GM12892 (cell line): Measurements from ENCODE around the gene SCML1.

Source experiments
- POLR2A ChIP-seq: IDR thresholded peaks from 2 replicates; pipeline ENCODE4 v1.6.1; 2011; ENCODE audit warnings: low read depth, low read length, control low read depth
- POLR2AphosphoS5 ChIP-seq: IDR thresholded peaks from 2 replicates; pipeline ENCODE4 v1.6.1; 2011; ENCODE audit warnings: low read depth, low read length, control low read depth
- TAF1 ChIP-seq: IDR thresholded peaks from 2 replicates; pipeline ENCODE4 v1.6.1; 2011; ENCODE audit warnings: low read depth, mild to moderate bottlenecking, control low read depth, low read length, borderline replicate concordance

- no peak for TF ChIP-seq POLR2A
- no peak for TF ChIP-seq POLR2AphosphoS5
- no peak for TF ChIP-seq TAF1
Observed at GRCh38 chrX:17689971-17690409, 47.3 kb upstream of the SCML1 start.
